AG09309 (cell line): ENCODE measurements around the gene YY2.

Experiments used
- DNase-seq: peaks from one replicate; pipeline ENCODE4 v3.0.0-alpha.2; 2010; ENCODE audit warnings: low read depth
- H3K4me3 ChIP-seq: 2 replicates; pipeline ENCODE4 v1.5.1; 2011; ENCODE audit warnings: mild to moderate bottlenecking, low read depth, low read length, moderate library complexity; ENCODE audit not compliant: control insufficient read depth
- CTCF ChIP-seq: IDR thresholded peaks from 2 replicates; pipeline ENCODE4 v1.5.1; 2011; ENCODE audit warnings: mild to moderate bottlenecking, low read depth, low read length, inconsistent platforms; ENCODE audit not compliant: insufficient read depth, control insufficient read depth; ENCODE audit errors: missing control alignments

Gene YY2

GRCh38 chrX:21843179-21843578 lies 12.6 kb upstream of the YY2 start:
- no peak for TF ChIP-seq CTCF
- DNase-seq = no peak
- no peak overlapping the region for H3K4me3 ChIP-seq

DNA sequence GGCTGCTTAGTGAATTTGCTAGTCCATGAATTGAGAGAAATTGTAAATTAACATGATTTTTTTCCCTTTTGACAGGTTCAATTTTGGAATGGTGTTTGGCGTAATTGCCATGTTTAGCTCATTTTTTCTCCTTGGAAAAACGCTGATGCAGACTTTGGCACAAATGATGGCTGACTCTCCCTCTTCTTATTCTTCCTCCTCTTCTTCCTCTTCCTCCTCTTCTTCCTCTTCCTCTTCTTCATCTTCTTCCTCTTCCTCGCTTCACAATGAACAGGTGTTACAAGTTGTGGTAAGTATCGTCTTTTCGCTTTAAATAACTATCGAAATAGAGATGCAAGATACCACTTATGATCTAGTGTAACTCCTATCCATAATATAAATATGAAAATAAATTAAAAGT lies 10.7 kb upstream of the YY2 start:
- H3K4me3 ChIP-seq = no peak overlapping the region
- no peak for TF ChIP-seq CTCF
- no peak for DNase-seq

DNA sequence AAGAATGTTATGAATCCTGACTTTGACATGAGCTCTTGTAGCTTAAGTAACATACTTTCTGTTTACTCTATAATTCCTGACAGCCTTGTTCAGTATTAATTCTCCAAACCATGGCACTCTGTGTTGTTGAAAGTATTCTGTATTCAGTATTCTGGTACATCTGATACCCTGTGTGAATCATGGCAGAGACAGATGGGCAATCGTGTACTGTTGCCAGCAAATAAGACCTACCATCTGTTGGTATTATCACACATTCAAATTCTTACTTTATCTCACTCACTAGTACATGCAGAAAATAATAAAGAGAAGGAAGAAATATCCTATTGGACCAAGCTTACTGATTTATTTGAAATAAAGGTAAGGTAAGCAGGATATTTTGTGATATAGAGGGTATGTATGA lies 8.4 kb upstream of the YY2 start:
- no peak for TF ChIP-seq CTCF
- no peak for DNase-seq
- H3K4me3 ChIP-seq = no peak overlapping the region

- no peak for DNase-seq
- H3K4me3 ChIP-seq = no peak overlapping the region
- TF ChIP-seq CTCF = no peak
Observed at GRCh38 chrX:21853578-21853977, 2.2 kb upstream of the YY2 start.

DNA sequence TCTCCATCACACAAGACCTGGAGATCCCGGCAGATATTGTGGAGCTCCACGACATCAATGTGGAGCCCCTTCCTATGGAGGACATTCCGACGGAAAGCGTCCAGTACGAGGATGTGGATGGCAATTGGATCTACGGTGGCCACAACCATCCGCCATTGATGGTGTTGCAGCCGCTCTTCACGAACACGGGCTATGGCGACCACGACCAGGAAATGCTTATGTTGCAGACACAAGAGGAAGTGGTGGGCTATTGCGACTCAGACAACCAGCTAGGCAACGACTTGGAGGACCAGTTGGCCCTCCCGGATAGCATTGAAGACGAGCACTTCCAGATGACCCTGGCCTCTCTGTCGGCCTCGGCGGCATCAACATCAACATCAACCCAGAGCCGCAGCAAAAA lies 717 bp downstream of the YY2 start:
- TF ChIP-seq CTCF = no peak
- no peak for DNase-seq
- no peak overlapping the region for H3K4me3 ChIP-seq

- TF ChIP-seq CTCF = no peak
- H3K4me3 ChIP-seq = no peak overlapping the region
Observed at GRCh38 chrX:21863241-21863640, 7.5 kb downstream of the YY2 start.

DNA sequence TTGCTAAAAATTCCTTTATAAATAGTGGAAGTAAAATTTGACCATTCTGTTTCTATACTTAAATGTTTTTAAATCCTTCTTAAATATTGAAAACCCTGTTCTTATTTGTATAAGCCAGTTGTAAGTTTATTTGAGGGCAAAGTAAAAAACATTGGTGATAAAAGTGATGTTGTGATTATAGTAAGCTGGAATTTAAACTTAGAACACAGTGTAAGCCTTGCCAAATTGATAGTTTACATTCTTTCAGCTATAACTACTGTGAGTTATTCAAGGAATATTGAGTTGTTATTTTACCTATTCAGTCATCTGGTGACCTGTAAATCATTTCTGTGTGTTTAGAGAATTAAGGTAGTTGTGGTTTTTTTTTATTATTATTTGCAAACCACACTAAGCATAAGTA lies 9.6 kb downstream of the YY2 start:
- no peak overlapping the region for H3K4me3 ChIP-seq
- TF ChIP-seq CTCF = no peak
- no peak for DNase-seq

More at GRCh38 chrX:21863241-21863640, 7.5 kb downstream of the YY2 start:
- no peak for DNase-seq
